HepG2 (cell line): ENCODE data around the gene ATP5F1E.

Source experiments
- GZF1 ChIP-seq: sonication (generic); formaldehyde crosslinking; IDR thresholded peaks from 2 replicates; pipeline ENCODE4 v1.5.1; 2020; ENCODE audit warnings: mild to moderate bottlenecking, missing genetic modification reagents
- HNRNPK ChIP-seq: fragments of 200-400 bp; formaldehyde crosslinking; IDR thresholded peaks from 2 replicates; pipeline ENCODE4 v1.6.1; 2018; ENCODE audit warnings: low read length, low read depth, moderate library complexity, mild to moderate bottlenecking; ENCODE audit not compliant: poor library complexity, severe bottlenecking
- JUN ChIP-seq: sonication (generic); formaldehyde crosslinking; IDR thresholded peaks from 2 replicates; pipeline ENCODE4 v1.4.0; 2020; ENCODE audit warnings: mild to moderate bottlenecking, missing genetic modification reagents
- KDM5B ChIP-seq: sonication (generic); formaldehyde crosslinking; IDR thresholded peaks from 2 replicates; pipeline ENCODE4 v1.4.0; 2020; ENCODE audit warnings: missing genetic modification reagents, mild to moderate bottlenecking, borderline replicate concordance
- ZNF614 ChIP-seq: IDR thresholded peaks from 2 replicates; pipeline ENCODE4 v1.6.1; 2018; ENCODE audit warnings: missing biosample characterization, missing genetic modification reagents, inconsistent platforms, borderline replicate concordance
- TF ChIP-seq, protein P1 (sequence below): sonication (generic); formaldehyde crosslinking; IDR thresholded peaks from 2 replicates; pipeline ENCODE4 v1.8.0; 2022; ENCODE audit warnings: missing genetic modification reagents, low read depth, mild to moderate bottlenecking, borderline replicate concordance
- TF ChIP-seq, protein P2 (sequence below): sonication (generic); formaldehyde crosslinking; IDR thresholded peaks from 2 replicates; pipeline ENCODE4 v1.5.0; 2020; ENCODE audit warnings: mild to moderate bottlenecking, missing genetic modification reagents, moderate library complexity

DNA sequence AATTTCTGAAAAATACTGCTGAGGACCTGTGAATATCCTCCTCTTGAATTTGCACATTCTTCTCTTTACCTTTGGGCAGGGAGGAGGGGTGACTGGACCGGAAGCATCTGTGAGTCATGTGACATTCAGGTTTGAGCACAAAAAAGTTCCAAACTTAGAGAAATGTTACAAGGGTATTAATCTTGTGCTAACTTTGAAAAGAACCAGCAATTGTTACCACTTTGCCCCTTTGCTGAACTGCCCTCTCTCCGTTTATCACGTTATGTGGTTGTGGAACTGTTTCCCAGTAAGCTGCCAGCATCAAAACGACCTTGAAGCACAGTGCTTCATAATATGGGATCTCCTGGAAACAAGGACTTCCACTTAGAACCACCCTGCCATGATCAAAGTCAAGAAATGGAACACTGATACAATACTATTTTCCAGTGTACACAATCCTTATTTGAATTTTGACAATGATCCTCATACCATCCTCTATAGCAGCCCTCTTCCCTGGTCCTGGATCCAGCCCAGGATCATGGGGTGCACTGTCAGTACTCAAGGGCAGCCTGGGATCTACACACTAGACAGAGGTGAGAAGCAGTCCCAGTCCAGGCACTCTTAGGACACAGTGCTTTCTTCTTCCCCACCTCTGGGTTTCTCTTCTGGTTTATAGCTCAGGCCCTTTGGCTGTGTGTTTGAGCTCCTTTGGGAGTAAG, 15.2 kb downstream of the ATP5F1E start:
- TF ChIP-seq, protein P1, sequence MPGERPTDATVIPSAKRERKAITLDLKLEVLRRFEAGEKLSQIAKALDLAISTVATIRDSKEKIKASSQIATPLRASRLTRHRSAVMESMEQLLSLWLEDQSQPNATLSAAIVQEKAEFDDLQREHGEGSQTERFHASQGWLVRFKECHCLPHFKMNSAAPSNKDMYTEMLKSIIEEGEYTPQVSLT (CRISPR knock-in tag): no peak
- TF ChIP-seq JUN: no peak
- no peak for TF ChIP-seq GZF1
- no peak for TF ChIP-seq ZNF614
- TF ChIP-seq HNRNPK: no peak
- TF ChIP-seq, protein P2, sequence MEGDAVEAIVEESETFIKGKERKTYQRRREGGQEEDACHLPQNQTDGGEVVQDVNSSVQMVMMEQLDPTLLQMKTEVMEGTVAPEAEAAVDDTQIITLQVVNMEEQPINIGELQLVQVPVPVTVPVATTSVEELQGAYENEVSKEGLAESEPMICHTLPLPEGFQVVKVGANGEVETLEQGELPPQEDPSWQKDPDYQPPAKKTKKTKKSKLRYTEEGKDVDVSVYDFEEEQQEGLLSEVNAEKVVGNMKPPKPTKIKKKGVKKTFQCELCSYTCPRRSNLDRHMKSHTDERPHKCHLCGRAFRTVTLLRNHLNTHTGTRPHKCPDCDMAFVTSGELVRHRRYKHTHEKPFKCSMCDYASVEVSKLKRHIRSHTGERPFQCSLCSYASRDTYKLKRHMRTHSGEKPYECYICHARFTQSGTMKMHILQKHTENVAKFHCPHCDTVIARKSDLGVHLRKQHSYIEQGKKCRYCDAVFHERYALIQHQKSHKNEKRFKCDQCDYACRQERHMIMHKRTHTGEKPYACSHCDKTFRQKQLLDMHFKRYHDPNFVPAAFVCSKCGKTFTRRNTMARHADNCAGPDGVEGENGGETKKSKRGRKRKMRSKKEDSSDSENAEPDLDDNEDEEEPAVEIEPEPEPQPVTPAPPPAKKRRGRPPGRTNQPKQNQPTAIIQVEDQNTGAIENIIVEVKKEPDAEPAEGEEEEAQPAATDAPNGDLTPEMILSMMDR (CRISPR knock-in tag): no peak
- TF ChIP-seq KDM5B: no peak
